ENCODE results near the gene NBPF1. TPM values are rescaled to one million over a fixed set of nuclear protein-coding genes. Genes with fewer than 3 reads are reported as not detected.
"Not testable (repeated sequence)": the region's sequence is repeated elsewhere in the genome, so short reads cannot be mapped to it uniquely, and the experiment has no call there.

Gene NBPF1
- total and polyA plus RNA-seq, 2 donors (not counting 3 experiments of a cell fraction or from before 2014, with no cell fraction given): 23.0 to 58.4 TPM

GRCh38 chr1:16561035-16561434 is 52.3 kb downstream of the NBPF1 start:
- H3K79me2 ChIP-seq (ENCODE audit: control insufficient read depth, insufficient read depth, low read length); H3K9me3 ChIP-seq (replicated peaks; ENCODE audit: control insufficient read depth, insufficient read depth, low read length); CTCF ChIA-PET; BruUV-seq (replicated peaks); H3K4me2 ChIP-seq (ENCODE audit: insufficient read depth, low read length); H3K36me3 ChIP-seq (ENCODE audit: control insufficient read depth in 2 of 2, extremely low read depth in 1 of 2, insufficient read depth in 2 of 2, low read length in 2 of 2); H3K9ac ChIP-seq (replicated peaks; ENCODE audit: extremely low read depth, insufficient read depth, low read length); H3K27me3 ChIP-seq (ENCODE audit: control insufficient read depth in 2 of 2, insufficient read depth in 2 of 2, low read length in 2 of 2); H3K4me3 ChIP-seq (replicated peaks in 1 of 3; ENCODE audit: insufficient read depth in 1 of 3, low read depth in 1 of 3, low read length in 3 of 3); dilution Hi-C loops (cut with MboI; ENCODE audit: extremely low pct_ligation_motif_present, low sequenced_read_pairs); intact Hi-C loops (cut with micrococcal nuclease); H3K27ac ChIP-seq (ENCODE audit: insufficient read depth, low read depth, low read length); H2AFZ ChIP-seq (ENCODE audit: low read depth, low read length); H3K4me1 ChIP-seq (ENCODE audit: control insufficient read depth, extremely low read depth, insufficient read depth, low read length); FAIRE-seq; H4K20me1 ChIP-seq (replicated peaks; ENCODE audit: control insufficient read depth, extremely low read depth, insufficient read depth, low read length); POLR2A ChIA-PET; H3K9me1 ChIP-seq (replicated peaks; ENCODE audit: control insufficient read depth, extremely low read depth, insufficient read depth, low read length); DNase-seq (ENCODE audit: low read depth, low spot score): not testable (repeated sequence)

- BruUV-seq (replicated peaks); POLR2A ChIA-PET; H3K4me2 ChIP-seq (ENCODE audit: insufficient read depth, low read length); CTCF ChIA-PET; H3K4me1 ChIP-seq (ENCODE audit: control insufficient read depth, extremely low read depth, insufficient read depth, low read length); H3K9ac ChIP-seq (replicated peaks; ENCODE audit: extremely low read depth, insufficient read depth, low read length); H3K79me2 ChIP-seq (ENCODE audit: control insufficient read depth, insufficient read depth, low read length); H3K27ac ChIP-seq (ENCODE audit: insufficient read depth, low read depth, low read length); H3K9me3 ChIP-seq (replicated peaks; ENCODE audit: control insufficient read depth, insufficient read depth, low read length); H2AFZ ChIP-seq (ENCODE audit: low read depth, low read length); H4K20me1 ChIP-seq (replicated peaks; ENCODE audit: control insufficient read depth, extremely low read depth, insufficient read depth, low read length); DNase-seq (ENCODE audit: low read depth, low spot score); H3K9me1 ChIP-seq (replicated peaks; ENCODE audit: control insufficient read depth, extremely low read depth, insufficient read depth, low read length); H3K4me3 ChIP-seq (replicated peaks in 1 of 3; ENCODE audit: insufficient read depth in 1 of 3, low read depth in 1 of 3, low read length in 3 of 3); dilution Hi-C loops (cut with MboI; ENCODE audit: extremely low pct_ligation_motif_present, low sequenced_read_pairs); H3K36me3 ChIP-seq (ENCODE audit: control insufficient read depth in 2 of 2, extremely low read depth in 1 of 2, insufficient read depth in 2 of 2, low read length in 2 of 2); intact Hi-C loops (cut with micrococcal nuclease); H3K27me3 ChIP-seq (ENCODE audit: control insufficient read depth in 2 of 2, insufficient read depth in 2 of 2, low read length in 2 of 2); FAIRE-seq: not testable (repeated sequence)
Measured at GRCh38 chr1:16560498-16560897, 52.9 kb downstream of the NBPF1 start.

- FAIRE-seq; CTCF ChIA-PET; H3K27me3 ChIP-seq (ENCODE audit: control insufficient read depth in 2 of 2, insufficient read depth in 2 of 2, low read length in 2 of 2): not testable (repeated sequence)
Measured at GRCh38 chr1:16559688-16560087, 53.7 kb downstream of the NBPF1 start.

GRCh38 chr1:16557034-16557433 is 56.3 kb downstream of the NBPF1 start:
- H3K27ac ChIP-seq (ENCODE audit: insufficient read depth, low read depth, low read length); POLR2A ChIA-PET; H3K4me1 ChIP-seq (ENCODE audit: control insufficient read depth, extremely low read depth, insufficient read depth, low read length); H3K9ac ChIP-seq (replicated peaks; ENCODE audit: extremely low read depth, insufficient read depth, low read length); FAIRE-seq; H3K9me3 ChIP-seq (replicated peaks; ENCODE audit: control insufficient read depth, insufficient read depth, low read length); BruUV-seq (replicated peaks); H3K36me3 ChIP-seq (ENCODE audit: control insufficient read depth in 2 of 2, extremely low read depth in 1 of 2, insufficient read depth in 2 of 2, low read length in 2 of 2); DNase-seq (ENCODE audit: low read depth, low spot score); H3K79me2 ChIP-seq (ENCODE audit: control insufficient read depth, insufficient read depth, low read length); H3K4me3 ChIP-seq (replicated peaks in 1 of 3; ENCODE audit: insufficient read depth in 1 of 3, low read depth in 1 of 3, low read length in 3 of 3); H2AFZ ChIP-seq (ENCODE audit: low read depth, low read length); CTCF ChIA-PET; H4K20me1 ChIP-seq (replicated peaks; ENCODE audit: control insufficient read depth, extremely low read depth, insufficient read depth, low read length); H3K27me3 ChIP-seq (ENCODE audit: control insufficient read depth in 2 of 2, insufficient read depth in 2 of 2, low read length in 2 of 2); intact Hi-C loops (cut with micrococcal nuclease); H3K9me1 ChIP-seq (replicated peaks; ENCODE audit: control insufficient read depth, extremely low read depth, insufficient read depth, low read length); H3K4me2 ChIP-seq (ENCODE audit: insufficient read depth, low read length); dilution Hi-C loops (cut with MboI; ENCODE audit: extremely low pct_ligation_motif_present, low sequenced_read_pairs): not testable (repeated sequence)

More at GRCh38 chr1:16559688-16560087, 53.7 kb downstream of the NBPF1 start:
- DNase-seq (ENCODE audit: low read depth, low spot score); H3K9me1 ChIP-seq (replicated peaks; ENCODE audit: control insufficient read depth, extremely low read depth, insufficient read depth, low read length); intact Hi-C loops (cut with micrococcal nuclease); dilution Hi-C loops (cut with MboI; ENCODE audit: extremely low pct_ligation_motif_present, low sequenced_read_pairs); H3K36me3 ChIP-seq (ENCODE audit: control insufficient read depth in 2 of 2, extremely low read depth in 1 of 2, insufficient read depth in 2 of 2, low read length in 2 of 2); BruUV-seq (replicated peaks); H3K27ac ChIP-seq (ENCODE audit: insufficient read depth, low read depth, low read length); H3K4me3 ChIP-seq (replicated peaks in 1 of 3; ENCODE audit: insufficient read depth in 1 of 3, low read depth in 1 of 3, low read length in 3 of 3); H3K4me1 ChIP-seq (ENCODE audit: control insufficient read depth, extremely low read depth, insufficient read depth, low read length); H2AFZ ChIP-seq (ENCODE audit: low read depth, low read length); H3K9ac ChIP-seq (replicated peaks; ENCODE audit: extremely low read depth, insufficient read depth, low read length); H3K9me3 ChIP-seq (replicated peaks; ENCODE audit: control insufficient read depth, insufficient read depth, low read length); H4K20me1 ChIP-seq (replicated peaks; ENCODE audit: control insufficient read depth, extremely low read depth, insufficient read depth, low read length); POLR2A ChIA-PET; H3K79me2 ChIP-seq (ENCODE audit: control insufficient read depth, insufficient read depth, low read length); H3K4me2 ChIP-seq (ENCODE audit: insufficient read depth, low read length): not testable (repeated sequence)
